Stimulated activated CD4-positive, alpha-beta T cell treated with anti-CD3 and anti-CD28 coated beads, TNF-alpha, amount 100 ng/mL, for 1 hour (primary cell): ENCODE data around the gene TMOD4.
"Not testable (repeated sequence)": the region's sequence is repeated elsewhere in the genome, so short reads cannot be mapped to it uniquely, and the experiment has no call there.

ENCODE experiments used
- DNase-seq, 3 donors: peaks; one replicate each; pipeline ENCODE4 v3.0.0-alpha.2; 2020; ENCODE audit warnings: low read depth in 3 of 3, low spot score in 1 of 3

The TMOD4 gene

DNA sequence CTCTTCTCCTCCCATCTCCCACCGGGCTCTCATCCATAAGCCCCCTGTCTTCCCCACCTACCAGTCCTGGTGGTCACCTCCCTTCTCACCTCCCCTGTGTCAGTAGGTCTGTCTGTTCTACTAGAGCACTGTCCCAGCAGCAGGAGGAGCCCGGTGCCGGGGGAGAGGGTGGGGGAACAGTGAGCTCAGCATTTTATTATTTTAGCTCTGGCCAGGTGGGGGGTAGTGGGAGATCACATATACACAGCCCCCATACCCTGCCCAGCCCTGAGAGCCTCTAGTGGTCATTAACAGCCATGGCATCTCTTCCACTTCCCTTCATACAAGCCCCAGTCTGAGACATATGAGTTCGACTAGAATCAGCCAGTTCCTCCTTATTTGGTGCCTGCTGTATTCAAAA is at the start of gene TMOD4:
TSS of gene TMOD4 (minus strand) at position 119 of the 400 bp plus-strand sequence. CDS start 1,106 bp downstream, outside the sequence.
- no peak for DNase-seq

GRCh38 chr1:151222130-151222529 is 46.3 kb upstream of the TMOD4 start:
- no peak for DNase-seq

DNA sequence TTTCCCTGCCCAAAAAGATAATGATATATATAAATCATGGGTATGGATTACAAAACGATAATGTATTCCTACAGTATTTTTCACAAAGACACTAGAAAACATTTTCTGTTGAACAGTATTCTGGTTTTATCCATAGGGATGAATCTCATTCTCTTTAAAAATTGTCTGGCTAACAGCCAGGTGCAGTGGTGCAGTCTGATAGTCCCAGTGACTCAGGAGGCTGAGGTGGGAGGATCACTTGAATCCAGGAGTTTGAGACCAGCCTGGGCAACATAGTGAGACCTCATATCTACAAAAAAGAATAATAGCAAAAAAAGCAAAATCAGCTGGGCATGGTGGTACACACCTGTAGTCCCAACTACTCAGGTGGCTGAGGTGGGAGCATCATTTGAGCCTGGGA is 45.8 kb upstream of the TMOD4 start:
- no peak for DNase-seq

- no peak for DNase-seq
These were observed 37.8 kb upstream of the TMOD4 start for GRCh38 chr1:151213560-151213959.

GRCh38 chr1:151211972-151212705 is 36.4 kb upstream of the TMOD4 start:
- no peak for DNase-seq

DNA sequence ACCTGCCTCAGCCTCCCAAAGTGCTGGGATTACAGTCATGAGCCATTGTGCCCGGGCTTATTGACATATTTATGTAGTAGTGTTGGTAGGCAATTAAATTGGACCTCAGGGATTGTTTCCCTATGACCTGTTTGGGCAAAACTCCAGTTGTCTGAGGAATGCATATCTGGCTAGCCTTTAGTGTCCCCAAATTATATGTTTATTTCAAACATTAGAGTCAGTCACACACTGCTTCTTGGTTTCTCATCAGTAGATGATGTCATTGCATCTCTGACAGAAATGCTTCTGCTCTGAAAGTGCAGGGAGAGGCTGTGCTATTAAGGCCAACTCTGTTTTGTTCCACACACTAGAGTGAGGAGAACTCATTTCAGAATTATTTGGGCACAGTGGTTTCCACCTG is 35.0 kb upstream of the TMOD4 start:
- DNase-seq: no peak

GRCh38 chr1:151205381-151205965 is 29.7 kb upstream of the TMOD4 start:
- DNase-seq: not testable (repeated sequence)

DNA sequence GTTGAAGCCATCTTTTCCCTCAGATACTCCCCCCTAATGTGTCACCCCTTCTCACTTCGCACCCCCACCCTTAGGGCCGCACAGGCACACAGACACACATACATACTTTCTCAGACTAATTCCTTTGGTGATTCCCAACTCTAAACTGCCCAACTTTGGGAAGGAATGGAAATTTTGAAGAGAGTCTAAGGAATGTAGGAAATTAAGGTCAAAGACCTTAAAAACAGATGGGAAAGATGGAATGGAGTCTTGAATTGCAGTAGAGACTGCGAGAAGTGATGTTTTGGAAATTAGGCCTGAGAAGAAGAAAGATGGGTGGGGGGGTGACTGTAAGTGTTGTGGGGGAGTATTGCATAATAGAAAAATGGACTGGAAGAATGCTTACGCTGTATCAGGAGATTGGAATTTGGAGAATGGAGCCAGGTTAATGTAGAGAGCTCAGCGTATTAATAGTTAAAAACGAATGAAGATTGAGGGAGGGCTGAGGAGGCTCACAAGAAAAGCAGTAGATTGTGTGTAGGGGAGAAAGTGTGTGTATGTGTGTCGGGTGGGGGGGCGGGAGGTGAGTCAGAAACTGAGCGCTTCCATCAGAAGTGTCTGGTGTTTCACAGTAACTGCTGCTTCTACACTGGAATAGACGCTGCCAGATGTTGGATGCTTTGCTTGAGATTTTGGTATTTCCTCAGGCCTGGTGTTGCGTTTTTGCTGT is 24.2 kb upstream of the TMOD4 start:
- no peak for DNase-seq

DNA sequence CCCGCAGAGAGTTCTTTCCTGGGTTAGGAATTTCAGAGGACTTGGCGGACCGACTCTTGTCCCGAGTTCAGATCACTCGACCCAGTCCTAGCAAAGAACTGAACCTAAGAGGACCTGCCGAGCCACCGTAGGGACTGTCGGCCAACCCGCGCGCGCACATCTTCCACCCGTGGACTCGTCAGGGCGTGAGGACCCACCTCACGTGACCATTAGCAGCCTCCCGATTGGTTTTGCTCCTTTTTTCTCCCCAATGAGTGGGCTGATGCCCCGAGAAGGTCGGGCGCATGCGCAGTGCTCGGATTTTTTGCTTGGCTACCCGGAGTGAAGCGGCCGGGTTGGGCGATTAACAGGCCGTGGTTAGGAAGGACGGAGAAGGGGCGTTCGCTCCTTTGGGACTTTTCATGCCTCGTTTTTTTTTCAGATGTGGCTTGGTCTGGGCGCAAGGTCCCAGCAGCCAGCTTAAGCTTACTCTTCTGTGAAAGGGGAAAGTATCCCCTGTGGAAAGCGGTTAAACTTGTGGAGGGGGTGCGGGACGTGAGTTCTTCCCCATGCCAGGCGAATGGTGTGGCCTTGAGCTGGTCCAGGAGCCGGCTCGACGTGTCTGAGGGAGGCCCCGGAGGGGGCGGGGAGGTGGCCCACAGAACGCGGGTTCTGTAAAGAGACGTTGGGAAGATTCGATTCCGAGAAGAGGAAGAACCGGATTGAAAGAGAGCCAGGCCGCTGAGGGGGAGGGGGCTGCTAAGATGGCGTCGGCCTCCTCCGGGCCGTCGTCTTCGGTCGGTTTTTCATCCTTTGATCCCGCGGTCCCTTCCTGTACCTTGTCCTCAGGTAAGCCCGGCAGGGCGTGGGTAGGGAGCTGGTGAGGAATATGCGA is 22.7 kb upstream of the TMOD4 start, which contains the start of gene PIP5K1A:
TSS of gene PIP5K1A (plus strand) at position 299 of the 874 bp plus-strand sequence. CDS start at position 744, 445 bp downstream.
- peak; percentile 97 for DNase-seq

DNA sequence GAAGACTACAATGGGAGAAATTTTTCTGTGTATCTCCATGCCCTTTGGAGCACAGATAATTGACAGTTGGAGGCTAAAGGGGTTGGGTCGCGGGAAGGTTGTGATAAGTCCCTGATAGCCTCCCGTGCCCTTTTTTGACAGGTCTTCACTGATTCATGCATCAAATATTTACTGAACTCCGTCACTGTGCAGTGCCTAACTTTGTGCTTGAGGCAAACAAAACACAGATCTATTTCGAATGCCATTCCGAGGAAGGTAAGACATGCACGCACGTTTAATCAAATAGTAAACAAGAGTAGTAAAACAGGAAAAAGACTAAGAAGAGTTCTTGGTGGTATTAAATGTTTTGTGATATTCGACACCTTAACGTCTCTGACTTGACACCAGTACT is 22.1 kb upstream of the TMOD4 start:
- DNase-seq: no peak

GRCh38 chr1:151196292-151196800 is 20.6 kb upstream of the TMOD4 start:
- no peak for DNase-seq

DNA sequence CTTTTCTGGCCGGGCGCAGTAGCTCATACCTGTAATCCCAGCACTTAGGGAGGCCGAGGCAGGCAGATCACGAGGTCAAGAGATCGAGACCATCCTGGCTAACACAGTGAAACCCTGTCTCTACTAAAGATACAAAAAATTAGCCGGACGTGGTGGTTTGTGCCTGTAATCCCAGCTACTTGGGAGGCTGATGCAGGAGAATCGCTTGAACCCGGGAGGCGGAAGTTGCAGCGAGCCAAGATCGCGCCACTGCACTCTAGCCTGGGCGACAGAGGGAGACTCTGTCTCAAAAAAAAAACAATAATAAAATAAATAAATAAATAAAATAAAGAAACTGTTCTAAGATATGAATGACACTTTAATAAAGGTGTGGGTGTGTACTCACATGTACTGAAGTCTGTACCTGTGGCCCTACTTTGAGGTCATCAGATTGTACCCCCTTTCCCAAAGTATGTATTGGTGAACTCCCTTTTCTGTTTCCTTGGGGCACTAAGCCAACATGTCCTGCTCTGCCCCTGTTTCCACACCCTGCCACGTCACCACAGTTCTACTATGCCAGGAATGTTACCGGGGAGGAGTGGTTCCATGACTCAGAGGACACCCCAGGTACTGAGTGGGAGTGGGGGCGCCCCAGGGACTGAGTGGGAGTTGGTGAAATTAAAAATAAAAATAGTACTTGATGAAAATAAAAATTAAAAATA is 19.3 kb upstream of the TMOD4 start:
- DNase-seq: not testable (repeated sequence)

- no peak for DNase-seq
These were observed 18.1 kb upstream of the TMOD4 start for GRCh38 chr1:151193856-151194255.

- DNase-seq: no peak
These were observed 17.5 kb upstream of the TMOD4 start for GRCh38 chr1:151193304-151193703.

DNA sequence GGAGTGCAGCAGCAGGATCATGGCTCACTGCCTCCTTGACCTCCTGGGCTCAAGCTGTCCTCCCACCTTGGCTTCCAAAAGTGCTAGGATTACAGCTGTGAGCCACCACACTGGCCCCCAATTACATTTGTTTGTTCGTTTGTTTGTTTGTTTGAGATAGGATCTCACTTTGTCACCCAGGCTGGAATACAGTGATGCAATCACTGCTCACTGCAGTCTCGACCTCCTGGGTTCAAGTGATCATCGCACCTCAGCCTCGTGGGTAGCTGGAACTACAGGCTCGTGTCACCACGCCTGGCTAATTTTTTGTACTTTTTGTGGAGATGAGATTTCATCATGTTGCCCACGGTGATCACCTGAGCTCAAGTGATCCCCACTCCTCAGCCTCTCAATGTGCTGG is 16.3 kb upstream of the TMOD4 start:
- DNase-seq: no peak

GRCh38 chr1:151189637-151190445 is 14.1 kb upstream of the TMOD4 start, which contains the start of gene VPS72:
Gene VPS72, minus strand, starts transcription at chr1:151190197. Its CDS starts 76 bp downstream, at chr1:151190121.
- DNase-seq: peak; percentile 53 to 68 (median 66)

GRCh38 chr1:151188667-151189066 is 12.9 kb upstream of the TMOD4 start:
- not testable (repeated sequence) for DNase-seq

- no peak for DNase-seq
These were observed 11.4 kb upstream of the TMOD4 start for GRCh38 chr1:151187205-151187604.

- DNase-seq: no peak
These were observed 8.4 kb upstream of the TMOD4 start for GRCh38 chr1:151184211-151184610.
